ENCODE results near the gene CMTM3. TPM values are rescaled to one million over a fixed set of nuclear protein-coding genes. Genes with fewer than 3 reads are reported as not detected.

The CMTM3 gene
- total RNA-seq, 1 experiment from 2014 or later = 39.2 TPM

DNA sequence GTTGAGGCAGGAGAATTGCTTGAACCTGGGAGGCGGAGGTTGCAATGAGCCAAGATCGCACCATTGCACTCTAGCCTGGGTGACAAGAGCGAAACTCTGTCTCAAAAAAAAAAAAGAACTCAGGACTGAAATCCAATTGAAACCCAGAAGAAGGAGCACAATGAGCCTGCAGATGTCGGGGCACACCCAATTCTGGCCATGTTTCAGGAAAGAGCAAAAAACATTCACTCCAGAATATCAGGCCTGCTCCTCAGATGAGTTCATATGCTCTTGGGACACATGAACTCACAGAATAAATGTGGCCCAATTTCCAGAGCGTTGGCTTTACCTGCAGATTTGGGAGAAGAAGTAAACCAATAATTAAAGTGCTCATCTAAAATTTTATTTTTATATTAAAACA, 28.2 kb upstream of the CMTM3 start:
- no peak overlapping the region for H2AK5ac ChIP-seq (ENCODE audit: insufficient read length, low read length)
- no peak overlapping the region for H3K27ac Mint-ChIP-seq

More for the DNA sequence above, 28.2 kb upstream of the CMTM3 start:
- H3K23ac ChIP-seq (ENCODE audit: insufficient read length, low read depth, low read length) = no peak overlapping the region
- no peak overlapping the region for H3K4me2 ChIP-seq (ENCODE audit: insufficient read depth, insufficient read length, low read length)
- Mint-ChIP-seq H3K36me3 (ENCODE audit: insufficient read depth in 1 of 3, low read depth in 3 of 3) (no peaks in the 10 kb centered on the region), H3K4me3 (no peak overlapping the region), H3K27me3 (ENCODE audit: low read depth) (peaks cover 35% of the 10 kb centered on the region), H3K9me3 (no peaks in the 10 kb centered on the region), H3K4me1 (peaks cover 22 to 24% of the 10 kb centered on the region in 2 experiments)
- H3K79me1 ChIP-seq (ENCODE audit: insufficient read depth, low read depth, low read length, poor library complexity, severe bottlenecking) = no peaks in the 10 kb centered on the region
- H3K9me3 ChIP-seq (ENCODE audit: control insufficient read depth, low read depth, low read length) = no peaks in the 10 kb centered on the region
- H4K91ac ChIP-seq (ENCODE audit: insufficient read length, low read depth, low read length) = no peak overlapping the region
- peaks cover 13% of the 10 kb centered on the region; the same call in 1 of the 2 replicates for H3K27me3 ChIP-seq (ENCODE audit: insufficient read depth, low read length)
- no peak overlapping the region for H2BK5ac ChIP-seq (ENCODE audit: insufficient read length, low read length)
- no peak overlapping the region for H2BK12ac ChIP-seq (ENCODE audit: insufficient read length, low read depth, low read length)
- H2AFZ ChIP-seq (ENCODE audit: low read length) = no peak overlapping the region
- H3K23me2 ChIP-seq (ENCODE audit: insufficient read length, low read depth, low read length, poor library complexity, severe bottlenecking) = no peaks in the 10 kb centered on the region
- no peak overlapping the region for H2BK15ac ChIP-seq (ENCODE audit: low read depth, low read length)
- H3K4ac ChIP-seq (ENCODE audit: low read depth, low read length) = no peak overlapping the region
- no peak overlapping the region for H4K5ac ChIP-seq (ENCODE audit: insufficient read length, low read depth, low read length)
- no peak overlapping the region for H3T11ph ChIP-seq (ENCODE audit: low read length)
- no peak overlapping the region for H4K8ac ChIP-seq (replicated peaks; ENCODE audit: insufficient read length, low read depth, low read length)
- no peaks in the 10 kb centered on the region for H3K79me2 ChIP-seq (ENCODE audit: insufficient read depth, low read length)
- TF ChIP-seq, protein P1, sequence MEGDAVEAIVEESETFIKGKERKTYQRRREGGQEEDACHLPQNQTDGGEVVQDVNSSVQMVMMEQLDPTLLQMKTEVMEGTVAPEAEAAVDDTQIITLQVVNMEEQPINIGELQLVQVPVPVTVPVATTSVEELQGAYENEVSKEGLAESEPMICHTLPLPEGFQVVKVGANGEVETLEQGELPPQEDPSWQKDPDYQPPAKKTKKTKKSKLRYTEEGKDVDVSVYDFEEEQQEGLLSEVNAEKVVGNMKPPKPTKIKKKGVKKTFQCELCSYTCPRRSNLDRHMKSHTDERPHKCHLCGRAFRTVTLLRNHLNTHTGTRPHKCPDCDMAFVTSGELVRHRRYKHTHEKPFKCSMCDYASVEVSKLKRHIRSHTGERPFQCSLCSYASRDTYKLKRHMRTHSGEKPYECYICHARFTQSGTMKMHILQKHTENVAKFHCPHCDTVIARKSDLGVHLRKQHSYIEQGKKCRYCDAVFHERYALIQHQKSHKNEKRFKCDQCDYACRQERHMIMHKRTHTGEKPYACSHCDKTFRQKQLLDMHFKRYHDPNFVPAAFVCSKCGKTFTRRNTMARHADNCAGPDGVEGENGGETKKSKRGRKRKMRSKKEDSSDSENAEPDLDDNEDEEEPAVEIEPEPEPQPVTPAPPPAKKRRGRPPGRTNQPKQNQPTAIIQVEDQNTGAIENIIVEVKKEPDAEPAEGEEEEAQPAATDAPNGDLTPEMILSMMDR (conservative IDR thresholded peaks at IDR 0.05) = no peak
- no peak overlapping the region for H3K18ac ChIP-seq (ENCODE audit: insufficient read length, low read depth, low read length)
- H3K27ac ChIP-seq (ENCODE audit: insufficient read length, low read depth, low read length) = no peak overlapping the region
- H3K56ac ChIP-seq (ENCODE audit: insufficient read length, low read depth, low read length) = no peak overlapping the region
- no peak overlapping the region for H2BK20ac ChIP-seq (ENCODE audit: low read depth, low read length, poor library complexity, severe bottlenecking)
- no peak overlapping the region for H2BK120ac ChIP-seq (ENCODE audit: low read depth, low read length, poor library complexity, severe bottlenecking)
- no peak for DNase-seq
- no peaks in the 10 kb centered on the region for H4K20me1 ChIP-seq (ENCODE audit: control insufficient read depth, insufficient read depth, insufficient read length)
- WGBS (ENCODE audit: extremely low coverage, insufficient read length, low lambda C conversion rate) = no CpG with 5 or more reads among the region's 5 CpGs
- H3K14ac ChIP-seq (ENCODE audit: insufficient read depth, low read length) = no peak overlapping the region
- no peaks in the 10 kb centered on the region; the same call in 1 of the 2 replicates for H3K4me1 ChIP-seq (ENCODE audit: insufficient read depth, low read length)
- no peak overlapping the region for H3K9ac ChIP-seq (ENCODE audit: extremely low read depth, insufficient read length, low read length)
